Measurements from ENCODE around the gene ALDH3B2.

Gene ALDH3B2

GRCh38 chr11:67700141-67700540 lies 25.7 kb upstream of the ALDH3B2 start:
- H3K79me1 ChIP-seq (ENCODE audit: low read length), result no peaks in the 10 kb centered on the region
- no peak overlapping the region for H2BK15ac ChIP-seq (replicated peaks; ENCODE audit: low read depth)
- H4K5ac ChIP-seq (ENCODE audit: low read length), result no peak overlapping the region
- no peak overlapping the region for H3K4me2 ChIP-seq (ENCODE audit: low read length)
- H3K27me3 ChIP-seq (ENCODE audit: insufficient read depth, low read length, poor library complexity), result no peaks in the 10 kb centered on the region
- H2BK120ac ChIP-seq (ENCODE audit: low read depth, low read length), result no peak overlapping the region
- H4K8ac ChIP-seq (ENCODE audit: low read depth, low read length), result no peak overlapping the region
- no peak overlapping the region for H3K4me3 ChIP-seq (ENCODE audit: low read length)
- H2BK5ac ChIP-seq (ENCODE audit: low read length), result no peak overlapping the region
- H3K4ac ChIP-seq (ENCODE audit: low read depth, low read length), result no peak overlapping the region
- no peak overlapping the region for H3K23ac ChIP-seq (ENCODE audit: low read length)
- no peaks in the 10 kb centered on the region for H3K4me1 ChIP-seq (ENCODE audit: control insufficient read depth, low read depth, low read length)
- H3K79me2 ChIP-seq (ENCODE audit: control insufficient read depth, insufficient read depth, low read length), result no peaks in the 10 kb centered on the region
- no CpG with 5 or more reads among the region's 10 CpGs for WGBS (ENCODE audit: extremely low coverage, insufficient coverage, low lambda C conversion rate)
- H3K56ac ChIP-seq (ENCODE audit: low read length), result peak overlapping the region; percentile 46
- no peak overlapping the region for H3K27ac ChIP-seq (ENCODE audit: low read depth, low read length)
- DNase-seq, result no peak
- no peak overlapping the region for H2AK5ac ChIP-seq (ENCODE audit: low read length)
- no peaks in the 10 kb centered on the region for H3K36me3 ChIP-seq (ENCODE audit: control insufficient read depth, insufficient read depth, low read length)
- no peak overlapping the region for H3K18ac ChIP-seq (ENCODE audit: low read length)
- H3K9ac ChIP-seq (ENCODE audit: low read length), result no peak overlapping the region

GRCh38 chr11:67699521-67699920 lies 25.1 kb upstream of the ALDH3B2 start:
- H3K4me2 ChIP-seq (ENCODE audit: low read length), result no peak overlapping the region
- H2BK5ac ChIP-seq (ENCODE audit: low read length), result no peak overlapping the region
- H3K27ac ChIP-seq (ENCODE audit: low read depth, low read length), result no peak overlapping the region
- H3K56ac ChIP-seq (ENCODE audit: low read length), result no peak overlapping the region
- no peak overlapping the region for H2AK5ac ChIP-seq (ENCODE audit: low read length)
- no peak overlapping the region for H4K8ac ChIP-seq (ENCODE audit: low read depth, low read length)
- H3K27me3 ChIP-seq (ENCODE audit: insufficient read depth, low read length, poor library complexity), result no peaks in the 10 kb centered on the region
- no peak overlapping the region for H2BK120ac ChIP-seq (ENCODE audit: low read depth, low read length)
- no peaks in the 10 kb centered on the region for H3K36me3 ChIP-seq (ENCODE audit: control insufficient read depth, insufficient read depth, low read length)
- H3K79me1 ChIP-seq (ENCODE audit: low read length), result no peaks in the 10 kb centered on the region
- H3K4me3 ChIP-seq (ENCODE audit: low read length), result no peak overlapping the region
- WGBS (ENCODE audit: extremely low coverage, insufficient coverage, low lambda C conversion rate), result no CpG with 5 or more reads among the region's 10 CpGs
- H3K18ac ChIP-seq (ENCODE audit: low read length), result no peak overlapping the region
- DNase-seq, result no peak
- H2BK15ac ChIP-seq (replicated peaks; ENCODE audit: low read depth), result no peak overlapping the region
- H4K5ac ChIP-seq (ENCODE audit: low read length), result no peak overlapping the region
- H3K4ac ChIP-seq (ENCODE audit: low read depth, low read length), result no peak overlapping the region
- no peaks in the 10 kb centered on the region for H3K79me2 ChIP-seq (ENCODE audit: control insufficient read depth, insufficient read depth, low read length)
- no peak overlapping the region for H3K23ac ChIP-seq (ENCODE audit: low read length)
- H3K9ac ChIP-seq (ENCODE audit: low read length), result no peak overlapping the region
- H3K4me1 ChIP-seq (ENCODE audit: control insufficient read depth, low read depth, low read length), result no peaks in the 10 kb centered on the region

DNA sequence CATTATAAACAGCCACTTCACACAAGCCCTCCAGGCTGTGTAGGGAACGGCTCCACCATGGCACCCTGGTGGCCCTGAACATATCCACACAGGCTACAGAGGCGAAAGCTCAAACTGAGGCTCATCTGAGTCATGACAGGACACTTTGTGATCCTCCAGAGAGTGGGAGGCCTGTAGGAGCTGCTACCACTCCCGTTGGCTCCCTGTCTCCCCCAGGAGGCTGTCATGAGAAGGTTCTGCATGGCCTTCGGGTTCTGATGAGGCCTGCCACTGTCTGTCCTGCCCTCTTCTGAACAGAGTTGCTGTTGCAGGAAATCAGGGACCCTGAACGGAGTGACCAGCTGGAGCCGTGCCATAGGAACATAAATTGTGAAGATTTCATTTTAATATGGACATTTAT lies 23.8 kb upstream of the ALDH3B2 start:
- no peak overlapping the region for H3K23ac ChIP-seq (ENCODE audit: low read length)
- H3K27me3 ChIP-seq (ENCODE audit: insufficient read depth, low read length, poor library complexity), result no peaks in the 10 kb centered on the region
- H3K56ac ChIP-seq (ENCODE audit: low read length), result no peak overlapping the region
- no peak overlapping the region for H4K8ac ChIP-seq (ENCODE audit: low read depth, low read length)
- H4K5ac ChIP-seq (ENCODE audit: low read length), result no peak overlapping the region
- no peaks in the 10 kb centered on the region for H3K36me3 ChIP-seq (ENCODE audit: control insufficient read depth, insufficient read depth, low read length)
- H2BK15ac ChIP-seq (replicated peaks; ENCODE audit: low read depth), result no peak overlapping the region
- no peak overlapping the region for H3K27ac ChIP-seq (ENCODE audit: low read depth, low read length)
- no peak overlapping the region for H3K4me2 ChIP-seq (ENCODE audit: low read length)
- H2BK120ac ChIP-seq (ENCODE audit: low read depth, low read length), result no peak overlapping the region
- H3K4ac ChIP-seq (ENCODE audit: low read depth, low read length), result no peak overlapping the region
- no peak overlapping the region for H2BK5ac ChIP-seq (ENCODE audit: low read length)
- peak; percentile 49 for DNase-seq
- no peak overlapping the region for H3K4me3 ChIP-seq (ENCODE audit: low read length)
- no peak overlapping the region for H3K9ac ChIP-seq (ENCODE audit: low read length)
- H3K4me1 ChIP-seq (ENCODE audit: control insufficient read depth, low read depth, low read length), result no peaks in the 10 kb centered on the region
- no peak overlapping the region for H2AK5ac ChIP-seq (ENCODE audit: low read length)
- no peaks in the 10 kb centered on the region for H3K79me2 ChIP-seq (ENCODE audit: control insufficient read depth, insufficient read depth, low read length)
- no peaks in the 10 kb centered on the region for H3K79me1 ChIP-seq (ENCODE audit: low read length)
- WGBS (ENCODE audit: extremely low coverage, insufficient coverage, low lambda C conversion rate), result no CpG with 5 or more reads among the region's 6 CpGs
- no peak overlapping the region for H3K18ac ChIP-seq (ENCODE audit: low read length)

GRCh38 chr11:67697846-67698245 lies 23.4 kb upstream of the ALDH3B2 start:
- WGBS (ENCODE audit: extremely low coverage, insufficient coverage, low lambda C conversion rate), result no CpG with 5 or more reads among the region's 4 CpGs
- Histone ChIP-seq H3K23ac (ENCODE audit: low read length) (no peak overlapping the region), H3K4me3 (ENCODE audit: low read length) (no peak overlapping the region), H2BK5ac (ENCODE audit: low read length) (no peak overlapping the region), H2BK120ac (ENCODE audit: low read depth, low read length) (no peak overlapping the region), H3K27ac (ENCODE audit: low read depth, low read length) (no peak overlapping the region), H3K9ac (ENCODE audit: low read length) (no peak overlapping the region), H2BK15ac (replicated peaks; ENCODE audit: low read depth) (no peak overlapping the region), H4K5ac (ENCODE audit: low read length) (no peak overlapping the region), H3K27me3 (ENCODE audit: insufficient read depth, low read length, poor library complexity) (no peaks in the 10 kb centered on the region), H3K79me1 (ENCODE audit: low read length) (no peaks in the 10 kb centered on the region), H3K18ac (ENCODE audit: low read length) (no peak overlapping the region), H3K4me2 (ENCODE audit: low read length) (no peak overlapping the region), H3K56ac (ENCODE audit: low read length) (no peak overlapping the region), H3K4ac (ENCODE audit: low read depth, low read length) (no peak overlapping the region), H3K4me1 (ENCODE audit: control insufficient read depth, low read depth, low read length) (no peaks in the 10 kb centered on the region), H4K8ac (ENCODE audit: low read depth, low read length) (no peak overlapping the region), H3K79me2 (ENCODE audit: control insufficient read depth, insufficient read depth, low read length) (no peaks in the 10 kb centered on the region), H3K36me3 (ENCODE audit: control insufficient read depth, insufficient read depth, low read length) (no peaks in the 10 kb centered on the region), H2AK5ac (ENCODE audit: low read length) (no peak overlapping the region)
- no peak for DNase-seq

GRCh38 chr11:67696998-67697397 lies 22.6 kb upstream of the ALDH3B2 start:
- WGBS (ENCODE audit: extremely low coverage, insufficient coverage, low lambda C conversion rate), result no CpG with 5 or more reads among the region's 7 CpGs
- Histone ChIP-seq H3K27ac (ENCODE audit: low read depth, low read length) (no peak overlapping the region), H4K8ac (ENCODE audit: low read depth, low read length) (no peak overlapping the region), H2AK5ac (ENCODE audit: low read length) (no peak overlapping the region), H3K27me3 (ENCODE audit: insufficient read depth, low read length, poor library complexity) (no peaks in the 10 kb centered on the region), H3K4me2 (ENCODE audit: low read length) (no peak overlapping the region), H4K5ac (ENCODE audit: low read length) (no peak overlapping the region), H2BK120ac (ENCODE audit: low read depth, low read length) (no peak overlapping the region), H3K79me2 (ENCODE audit: control insufficient read depth, insufficient read depth, low read length) (no peaks in the 10 kb centered on the region), H3K4me1 (ENCODE audit: control insufficient read depth, low read depth, low read length) (no peaks in the 10 kb centered on the region), H3K23ac (ENCODE audit: low read length) (no peak overlapping the region), H3K79me1 (ENCODE audit: low read length) (no peaks in the 10 kb centered on the region), H3K9ac (ENCODE audit: low read length) (no peak overlapping the region), H3K56ac (ENCODE audit: low read length) (no peak overlapping the region), H3K36me3 (ENCODE audit: control insufficient read depth, insufficient read depth, low read length) (no peaks in the 10 kb centered on the region), H3K4ac (ENCODE audit: low read depth, low read length) (no peak overlapping the region), H2BK5ac (ENCODE audit: low read length) (no peak overlapping the region), H2BK15ac (replicated peaks; ENCODE audit: low read depth) (no peak overlapping the region), H3K18ac (ENCODE audit: low read length) (no peak overlapping the region), H3K4me3 (ENCODE audit: low read length) (no peak overlapping the region)
- DNase-seq, result no peak

GRCh38 chr11:67695606-67696005 lies 21.2 kb upstream of the ALDH3B2 start:
- no peak overlapping the region for H3K18ac ChIP-seq (ENCODE audit: low read length)
- H2AK5ac ChIP-seq (ENCODE audit: low read length), result no peak overlapping the region
- no peaks in the 10 kb centered on the region for H3K27me3 ChIP-seq (ENCODE audit: insufficient read depth, low read length, poor library complexity)
- H3K4me2 ChIP-seq (ENCODE audit: low read length), result no peak overlapping the region
- H3K4ac ChIP-seq (ENCODE audit: low read depth, low read length), result no peak overlapping the region
- H4K5ac ChIP-seq (ENCODE audit: low read length), result no peak overlapping the region
- no peak for DNase-seq
- no peak overlapping the region for H3K4me3 ChIP-seq (ENCODE audit: low read length)
- WGBS (ENCODE audit: extremely low coverage, insufficient coverage, low lambda C conversion rate), result no CpG with 5 or more reads among the region's 12 CpGs
- no peaks in the 10 kb centered on the region for H3K4me1 ChIP-seq (ENCODE audit: control insufficient read depth, low read depth, low read length)
- H3K27ac ChIP-seq (ENCODE audit: low read depth, low read length), result no peak overlapping the region
- no peaks in the 10 kb centered on the region for H3K79me2 ChIP-seq (ENCODE audit: control insufficient read depth, insufficient read depth, low read length)
- no peak overlapping the region for H2BK15ac ChIP-seq (replicated peaks; ENCODE audit: low read depth)
- H3K23ac ChIP-seq (ENCODE audit: low read length), result no peak overlapping the region
- H4K8ac ChIP-seq (ENCODE audit: low read depth, low read length), result no peak overlapping the region
- no peak overlapping the region for H3K9ac ChIP-seq (ENCODE audit: low read length)
- no peak overlapping the region for H2BK120ac ChIP-seq (ENCODE audit: low read depth, low read length)
- no peaks in the 10 kb centered on the region for H3K36me3 ChIP-seq (ENCODE audit: control insufficient read depth, insufficient read depth, low read length)
- H3K79me1 ChIP-seq (ENCODE audit: low read length), result no peaks in the 10 kb centered on the region
- H3K56ac ChIP-seq (ENCODE audit: low read length), result no peak overlapping the region
- H2BK5ac ChIP-seq (ENCODE audit: low read length), result no peak overlapping the region
